HG02798 (cell line): ENCODE data around the gene TMEM135.
"Not testable (repeated sequence)": the region's sequence is repeated elsewhere in the genome, so short reads cannot be mapped to it uniquely, and the experiment has no call there.

Experiments
- ATAC-seq: cut with Tn5 transposase; IDR thresholded peaks from one replicate; pipeline ENCODE4 v1.9.1; 2021; ENCODE audit warnings: mild to moderate bottlenecking; ENCODE audit not compliant: unreplicated experiment, poor library complexity

Gene TMEM135

GRCh38 chr11:87063982-87064381 lies 26.2 kb downstream of the TMEM135 start:
- ATAC-seq, result no peak

- no peak for ATAC-seq
Observed at GRCh38 chr11:87072787-87073186, 35.1 kb downstream of the TMEM135 start.

- no peak for ATAC-seq
Observed at GRCh38 chr11:87076260-87076783, 38.6 kb downstream of the TMEM135 start.

GRCh38 chr11:87076874-87077429 lies 39.2 kb downstream of the TMEM135 start:
- ATAC-seq, result no peak

- ATAC-seq, result peak; percentile 83
Observed at GRCh38 chr11:87081358-87081757, 43.6 kb downstream of the TMEM135 start.

- ATAC-seq, result no peak
Observed at GRCh38 chr11:87082590-87082989, 44.9 kb downstream of the TMEM135 start.

- no peak for ATAC-seq
Observed at GRCh38 chr11:87083029-87083428, 45.3 kb downstream of the TMEM135 start.

- ATAC-seq, result no peak
Observed at GRCh38 chr11:87092159-87092558, 54.4 kb downstream of the TMEM135 start.

- no peak for ATAC-seq
Observed at GRCh38 chr11:87092567-87092966, 54.8 kb downstream of the TMEM135 start.

GRCh38 chr11:87097582-87097981 lies 59.8 kb downstream of the TMEM135 start:
- peak; percentile 79 for ATAC-seq

- ATAC-seq, result no peak
Observed at GRCh38 chr11:87101956-87102580, 64.3 kb downstream of the TMEM135 start.

- not testable (repeated sequence) for ATAC-seq
Observed at GRCh38 chr11:87105826-87106225, 68.1 kb downstream of the TMEM135 start.

GRCh38 chr11:87107379-87107778 lies 69.6 kb downstream of the TMEM135 start:
- not testable (repeated sequence) for ATAC-seq

GRCh38 chr11:87110443-87111131 lies 72.9 kb downstream of the TMEM135 start:
- no peak for ATAC-seq

GRCh38 chr11:87114093-87114492 lies 76.4 kb downstream of the TMEM135 start:
- no peak for ATAC-seq

- ATAC-seq, result no peak
Observed at GRCh38 chr11:87116185-87116584, 78.5 kb downstream of the TMEM135 start.

- ATAC-seq, result no peak
Observed at GRCh38 chr11:87120937-87121336, 83.2 kb downstream of the TMEM135 start.

- ATAC-seq, result no peak
Observed at GRCh38 chr11:87122852-87123251, 85.1 kb downstream of the TMEM135 start.

GRCh38 chr11:87125257-87125656 lies 87.5 kb downstream of the TMEM135 start:
- no peak for ATAC-seq

GRCh38 chr11:87127101-87127500 lies 89.4 kb downstream of the TMEM135 start:
- ATAC-seq, result no peak

- ATAC-seq, result no peak
Observed at GRCh38 chr11:87128372-87128771, 90.6 kb downstream of the TMEM135 start.
